SK-N-SH treated with all-trans-retinoic acid at 6 μM for 48 hours (cell line): ENCODE measurements around the gene HTR4.

ENCODE experiments used
- ATAC-seq: fragments of 200-7000 bp; cut with Tn5 transposase; 3 replicates; pipeline ENCODE4 v1.9.1; 2020; ENCODE audit warnings: mild to moderate bottlenecking, moderate library complexity
- ARNTL ChIP-seq: fragments of 450-650 bp; formaldehyde crosslinking; IDR thresholded peaks from 2 replicates; pipeline ENCODE4 v1.5.0; 2020; ENCODE audit warnings: low read depth, mild to moderate bottlenecking, moderate library complexity, borderline replicate concordance
- BACH2 ChIP-seq: fragments of 250-450 bp; sonication (Bioruptor Pico); IDR thresholded peaks from 2 replicates; pipeline ENCODE4 v1.9.0; 2021; ENCODE audit warnings: mild to moderate bottlenecking, borderline replicate concordance
- CSDC2 ChIP-seq: fragments of 250-450 bp; sonication (Bioruptor Pico); IDR thresholded peaks from 2 replicates; pipeline ENCODE4 v1.5.0; 2020; ENCODE audit warnings: mild to moderate bottlenecking, moderate library complexity
- ESRRG ChIP-seq: fragments of 250-450 bp; sonication (Bioruptor Pico); IDR thresholded peaks from 2 replicates; pipeline ENCODE4 v1.6.1; 2021; ENCODE audit warnings: mild to moderate bottlenecking
- GLIS3 ChIP-seq: fragments of 250-450 bp; sonication (Bioruptor Pico); IDR thresholded peaks from 2 replicates; pipeline ENCODE4 v1.5.0; 2020; ENCODE audit warnings: mild to moderate bottlenecking, moderate library complexity
- ISL1 ChIP-seq: fragments of 250-450 bp; sonication (Bioruptor Pico); IDR thresholded peaks from 2 replicates; pipeline ENCODE4 v2.1.2; 2022; ENCODE audit warnings: mild to moderate bottlenecking, moderate library complexity
- OSR1 ChIP-seq: fragments of 250-450 bp; sonication (Bioruptor Pico); IDR thresholded peaks from 2 replicates; pipeline ENCODE4 v1.8.0; 2022; ENCODE audit warnings: moderate library complexity, mild to moderate bottlenecking, inconsistent platforms
- PPARA ChIP-seq: fragments of 250-450 bp; sonication (Bioruptor Pico); IDR thresholded peaks from 2 replicates; pipeline ENCODE4 v1.5.0; 2020; ENCODE audit warnings: mild to moderate bottlenecking, borderline replicate concordance
- RARB ChIP-seq: fragments of 250-450 bp; sonication (Bioruptor Pico); IDR thresholded peaks from 2 replicates; pipeline ENCODE4 v1.8.0; 2021; ENCODE audit warnings: mild to moderate bottlenecking, moderate library complexity
- SNAI2 ChIP-seq: fragments of 250-450 bp; sonication (Bioruptor Pico); IDR thresholded peaks from 2 replicates; pipeline ENCODE4 v1.5.0; 2020; ENCODE audit warnings: mild to moderate bottlenecking, moderate library complexity
- TCF4 ChIP-seq: fragments of 250-450 bp; sonication (Bioruptor Pico); IDR thresholded peaks from 2 replicates; pipeline ENCODE4 v1.8.0; 2021; ENCODE audit warnings: mild to moderate bottlenecking, moderate library complexity, borderline replicate concordance
- TOX ChIP-seq: fragments of 250-450 bp; sonication (Bioruptor Pico); IDR thresholded peaks from 2 replicates; pipeline ENCODE4 v1.8.0; 2021; ENCODE audit warnings: mild to moderate bottlenecking, moderate library complexity, borderline replicate concordance
- ZC3H10 ChIP-seq: fragments of 250-450 bp; sonication (Bioruptor Pico); IDR thresholded peaks from 2 replicates; pipeline ENCODE4 v1.5.1; 2021; ENCODE audit warnings: mild to moderate bottlenecking, moderate library complexity
- ZFP3 ChIP-seq: fragments of 250-450 bp; sonication (Bioruptor Pico); IDR thresholded peaks from 2 replicates; pipeline ENCODE4 v1.5.0; 2020; ENCODE audit warnings: mild to moderate bottlenecking, moderate library complexity
- ZFP30 ChIP-seq: fragments of 450-650 bp; formaldehyde crosslinking; IDR thresholded peaks from 2 replicates; pipeline ENCODE4 v1.5.0; 2022; ENCODE audit warnings: mild to moderate bottlenecking, moderate library complexity
- ZNF565 ChIP-seq: fragments of 450-650 bp; formaldehyde crosslinking; conservative IDR thresholded peaks from 2 replicates; pipeline ENCODE4 v1.5.0; 2020; ENCODE audit warnings: low read depth, mild to moderate bottlenecking, moderate library complexity
- ZNF8 ChIP-seq: fragments of 450-650 bp; formaldehyde crosslinking; IDR thresholded peaks from 2 replicates; pipeline ENCODE4 v1.5.0; 2020; ENCODE audit warnings: mild to moderate bottlenecking, moderate library complexity
- TF ChIP-seq, protein P1 (sequence below): fragments of 250-450 bp; sonication (Bioruptor Pico); IDR thresholded peaks from 2 replicates; pipeline ENCODE4 v1.5.0; 2020; ENCODE audit warnings: mild to moderate bottlenecking, moderate library complexity
- TF ChIP-seq, protein P2 (sequence below): fragments of 250-450 bp; sonication (Bioruptor Pico); IDR thresholded peaks from 2 replicates; pipeline ENCODE4 v1.5.1; 2021; ENCODE audit warnings: mild to moderate bottlenecking, moderate library complexity
- TF ChIP-seq, protein P3 (sequence below): fragments of 250-450 bp; sonication (Bioruptor Pico); IDR thresholded peaks from 2 replicates; pipeline ENCODE4 v1.8.0; 2020; ENCODE audit warnings: mild to moderate bottlenecking, moderate library complexity, borderline replicate concordance

Gene HTR4

DNA sequence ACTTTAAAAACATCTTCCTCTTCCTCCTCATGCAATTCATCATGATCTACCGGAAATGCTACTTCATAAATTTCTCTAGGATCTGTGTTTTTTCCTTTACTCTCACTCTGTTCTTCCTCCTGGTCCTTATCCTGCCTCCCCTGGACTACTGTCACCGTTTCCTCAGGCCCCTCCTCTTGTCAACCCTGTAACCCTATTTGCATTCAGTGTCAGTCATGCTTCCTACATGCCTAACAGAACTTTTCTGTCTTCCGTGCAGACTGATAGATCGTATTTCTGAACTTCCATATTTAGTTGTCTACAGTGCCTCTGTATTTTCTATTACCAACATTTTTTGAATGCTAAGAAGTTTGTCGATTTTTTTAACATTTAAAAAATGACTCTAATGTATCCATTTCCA lies 27.3 kb downstream of the HTR4 start:
- TF ChIP-seq ZFP3 (CRISPR knock-in tag) (no peak), GLIS3 (CRISPR knock-in tag) (no peak), CSDC2 (CRISPR knock-in tag) (no peak), ARNTL (CRISPR knock-in tag) (no peak), ZC3H10 (CRISPR knock-in tag) (no peak), ZNF565 (no peak), ZFP30 (CRISPR knock-in tag) (no peak), SNAI2 (no peak), ESRRG (CRISPR knock-in tag) (no peak), ISL1 (CRISPR knock-in tag) (no peak), RARB (CRISPR knock-in tag) (no peak), TCF4 (no peak), TOX (CRISPR knock-in tag) (no peak)
- TF ChIP-seq, protein P1, sequence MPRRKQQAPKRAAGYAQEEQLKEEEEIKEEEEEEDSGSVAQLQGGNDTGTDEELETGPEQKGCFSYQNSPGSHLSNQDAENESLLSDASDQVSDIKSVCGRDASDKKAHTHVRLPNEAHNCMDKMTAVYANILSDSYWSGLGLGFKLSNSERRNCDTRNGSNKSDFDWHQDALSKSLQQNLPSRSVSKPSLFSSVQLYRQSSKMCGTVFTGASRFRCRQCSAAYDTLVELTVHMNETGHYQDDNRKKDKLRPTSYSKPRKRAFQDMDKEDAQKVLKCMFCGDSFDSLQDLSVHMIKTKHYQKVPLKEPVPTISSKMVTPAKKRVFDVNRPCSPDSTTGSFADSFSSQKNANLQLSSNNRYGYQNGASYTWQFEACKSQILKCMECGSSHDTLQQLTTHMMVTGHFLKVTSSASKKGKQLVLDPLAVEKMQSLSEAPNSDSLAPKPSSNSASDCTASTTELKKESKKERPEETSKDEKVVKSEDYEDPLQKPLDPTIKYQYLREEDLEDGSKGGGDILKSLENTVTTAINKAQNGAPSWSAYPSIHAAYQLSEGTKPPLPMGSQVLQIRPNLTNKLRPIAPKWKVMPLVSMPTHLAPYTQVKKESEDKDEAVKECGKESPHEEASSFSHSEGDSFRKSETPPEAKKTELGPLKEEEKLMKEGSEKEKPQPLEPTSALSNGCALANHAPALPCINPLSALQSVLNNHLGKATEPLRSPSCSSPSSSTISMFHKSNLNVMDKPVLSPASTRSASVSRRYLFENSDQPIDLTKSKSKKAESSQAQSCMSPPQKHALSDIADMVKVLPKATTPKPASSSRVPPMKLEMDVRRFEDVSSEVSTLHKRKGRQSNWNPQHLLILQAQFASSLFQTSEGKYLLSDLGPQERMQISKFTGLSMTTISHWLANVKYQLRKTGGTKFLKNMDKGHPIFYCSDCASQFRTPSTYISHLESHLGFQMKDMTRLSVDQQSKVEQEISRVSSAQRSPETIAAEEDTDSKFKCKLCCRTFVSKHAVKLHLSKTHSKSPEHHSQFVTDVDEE: no peak
- TF ChIP-seq, protein P2, sequence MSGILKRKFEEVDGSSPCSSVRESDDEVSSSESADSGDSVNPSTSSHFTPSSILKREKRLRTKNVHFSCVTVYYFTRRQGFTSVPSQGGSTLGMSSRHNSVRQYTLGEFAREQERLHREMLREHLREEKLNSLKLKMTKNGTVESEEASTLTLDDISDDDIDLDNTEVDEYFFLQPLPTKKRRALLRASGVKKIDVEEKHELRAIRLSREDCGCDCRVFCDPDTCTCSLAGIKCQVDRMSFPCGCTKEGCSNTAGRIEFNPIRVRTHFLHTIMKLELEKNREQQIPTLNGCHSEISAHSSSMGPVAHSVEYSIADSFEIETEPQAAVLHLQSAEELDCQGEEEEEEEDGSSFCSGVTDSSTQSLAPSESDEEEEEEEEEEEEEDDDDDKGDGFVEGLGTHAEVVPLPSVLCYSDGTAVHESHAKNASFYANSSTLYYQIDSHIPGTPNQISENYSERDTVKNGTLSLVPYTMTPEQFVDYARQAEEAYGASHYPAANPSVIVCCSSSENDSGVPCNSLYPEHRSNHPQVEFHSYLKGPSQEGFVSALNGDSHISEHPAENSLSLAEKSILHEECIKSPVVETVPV (CRISPR knock-in tag): no peak
- ATAC-seq: no peak

DNA sequence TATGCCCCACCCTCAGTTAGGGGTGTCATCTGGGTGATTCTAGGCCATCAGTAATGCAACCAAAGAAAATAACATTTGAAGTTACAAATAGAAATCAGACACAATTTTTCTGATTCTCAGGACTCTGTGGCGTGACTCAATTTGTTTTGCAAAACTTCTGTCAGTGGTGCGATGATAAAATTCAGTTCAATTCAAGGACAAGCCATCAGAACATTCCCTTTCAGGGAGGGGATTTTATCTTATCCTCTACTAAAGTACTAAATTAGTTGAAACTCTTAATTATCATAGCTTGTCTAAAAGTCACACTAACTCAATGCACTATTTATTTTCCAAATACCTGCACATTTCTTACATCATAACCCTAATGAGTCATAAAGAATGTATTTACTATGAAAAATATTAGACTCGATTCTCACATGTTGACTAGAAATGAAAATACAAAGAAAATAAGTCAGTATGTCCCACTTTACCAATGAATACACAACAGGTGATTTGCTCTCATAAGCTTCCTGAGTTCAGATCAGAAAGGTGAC lies 28.2 kb downstream of the HTR4 start:
- ATAC-seq: no peak
- TF ChIP-seq TOX (CRISPR knock-in tag): no peak
- TF ChIP-seq ZFP30 (CRISPR knock-in tag): no peak
- TF ChIP-seq, protein P3, sequence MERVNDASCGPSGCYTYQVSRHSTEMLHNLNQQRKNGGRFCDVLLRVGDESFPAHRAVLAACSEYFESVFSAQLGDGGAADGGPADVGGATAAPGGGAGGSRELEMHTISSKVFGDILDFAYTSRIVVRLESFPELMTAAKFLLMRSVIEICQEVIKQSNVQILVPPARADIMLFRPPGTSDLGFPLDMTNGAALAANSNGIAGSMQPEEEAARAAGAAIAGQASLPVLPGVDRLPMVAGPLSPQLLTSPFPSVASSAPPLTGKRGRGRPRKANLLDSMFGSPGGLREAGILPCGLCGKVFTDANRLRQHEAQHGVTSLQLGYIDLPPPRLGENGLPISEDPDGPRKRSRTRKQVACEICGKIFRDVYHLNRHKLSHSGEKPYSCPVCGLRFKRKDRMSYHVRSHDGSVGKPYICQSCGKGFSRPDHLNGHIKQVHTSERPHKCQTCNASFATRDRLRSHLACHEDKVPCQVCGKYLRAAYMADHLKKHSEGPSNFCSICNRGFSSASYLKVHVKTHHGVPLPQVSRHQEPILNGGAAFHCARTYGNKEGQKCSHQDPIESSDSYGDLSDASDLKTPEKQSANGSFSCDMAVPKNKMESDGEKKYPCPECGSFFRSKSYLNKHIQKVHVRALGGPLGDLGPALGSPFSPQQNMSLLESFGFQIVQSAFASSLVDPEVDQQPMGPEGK (CRISPR knock-in tag): no peak
- TF ChIP-seq RARB (CRISPR knock-in tag): no peak
- TF ChIP-seq OSR1: no peak
- no peak for TF ChIP-seq SNAI2
- TF ChIP-seq BACH2: no peak
- TF ChIP-seq GLIS3 (CRISPR knock-in tag): no peak
- TF ChIP-seq, protein P1: no peak
- TF ChIP-seq, protein P2 (CRISPR knock-in tag): no peak
- TF ChIP-seq ZNF8 (CRISPR knock-in tag): no peak
- TF ChIP-seq CSDC2 (CRISPR knock-in tag): no peak
- TF ChIP-seq PPARA (CRISPR knock-in tag): no peak
- TF ChIP-seq ESRRG (CRISPR knock-in tag): no peak
- TF ChIP-seq ARNTL (CRISPR knock-in tag): no peak
- TF ChIP-seq ZC3H10 (CRISPR knock-in tag): no peak
- TF ChIP-seq, all 23 proteins: peak for 0
